ENCODE data around the gene EID1. TPM values are rescaled to one million over a fixed set of nuclear protein-coding genes. Genes with fewer than 3 reads are reported as not detected.

The EID1 gene
- total RNA-seq, 1 experiment from 2014 or later: 74.3 TPM

- no TSS peak for BruUV-seq (replicated peaks)
- no peak for DNase-seq
- Mint-ChIP-seq H3K27me3 (ENCODE audit: unreplicated experiment) (no peaks in the 10 kb centered on the region), H3K4me1 (ENCODE audit: low read depth, unreplicated experiment) (peaks cover 15% of the 10 kb centered on the region), H3K4me3 (ENCODE audit: low read depth, unreplicated experiment) (no peak overlapping the region), H3K36me3 (ENCODE audit: insufficient read depth, unreplicated experiment) (no peaks in the 10 kb centered on the region), H3K9me3 (ENCODE audit: low read depth, unreplicated experiment) (no peaks in the 10 kb centered on the region), H3K27ac (ENCODE audit: unreplicated experiment) (no peak overlapping the region)
- intact Hi-C loops (cut with micrococcal nuclease; ENCODE audit: unreplicated experiment): no loop called here
- TF ChIP-seq CTCF (IDR thresholded peaks at IDR 0.05; ENCODE audit: unreplicated experiment): no peak
- CTCF ChIA-PET: no interaction called here
Measured at GRCh38 chr15:48898446-48898845, 20.5 kb downstream of the EID1 start.

- DNase-seq: no peak
- H3K36me3 Mint-ChIP-seq (ENCODE audit: insufficient read depth, unreplicated experiment): no peaks in the 10 kb centered on the region
- CTCF ChIA-PET: no interaction called here
Measured at GRCh38 chr15:48899793-48900192, 21.9 kb downstream of the EID1 start.

GRCh38 chr15:48904758-48905157 lies 26.8 kb downstream of the EID1 start:
- intact Hi-C loops (cut with micrococcal nuclease; ENCODE audit: unreplicated experiment): no loop called here
- Mint-ChIP-seq H3K4me1 (ENCODE audit: low read depth, unreplicated experiment) (no peaks in the 10 kb centered on the region), H3K9me3 (ENCODE audit: low read depth, unreplicated experiment) (no peaks in the 10 kb centered on the region), H3K4me3 (ENCODE audit: low read depth, unreplicated experiment) (no peak overlapping the region), H3K27me3 (ENCODE audit: unreplicated experiment) (no peaks in the 10 kb centered on the region), H3K27ac (ENCODE audit: unreplicated experiment) (no peak overlapping the region), H3K36me3 (ENCODE audit: insufficient read depth, unreplicated experiment) (no peaks in the 10 kb centered on the region)
- no peak for DNase-seq
- TF ChIP-seq CTCF (IDR thresholded peaks at IDR 0.05; ENCODE audit: unreplicated experiment): no peak
- no TSS peak for BruUV-seq (replicated peaks)
- CTCF ChIA-PET: no interaction called here

More at GRCh38 chr15:48899793-48900192, 21.9 kb downstream of the EID1 start:
- BruUV-seq (replicated peaks): no TSS peak
- Mint-ChIP-seq H3K4me3 (ENCODE audit: low read depth, unreplicated experiment) (no peak overlapping the region), H3K27ac (ENCODE audit: unreplicated experiment) (no peak overlapping the region), H3K9me3 (ENCODE audit: low read depth, unreplicated experiment) (no peaks in the 10 kb centered on the region), H3K27me3 (ENCODE audit: unreplicated experiment) (no peaks in the 10 kb centered on the region), H3K4me1 (ENCODE audit: low read depth, unreplicated experiment) (peaks cover 15% of the 10 kb centered on the region)
- TF ChIP-seq CTCF (IDR thresholded peaks at IDR 0.05; ENCODE audit: unreplicated experiment): no peak
- intact Hi-C loops (cut with micrococcal nuclease; ENCODE audit: unreplicated experiment): no loop called here

- no peaks in the 10 kb centered on the region for H3K36me3 Mint-ChIP-seq (ENCODE audit: insufficient read depth, unreplicated experiment)
- intact Hi-C loops (cut with micrococcal nuclease; ENCODE audit: unreplicated experiment): no loop called here
- CTCF ChIA-PET: interaction anchor here (0.5 kb wide), 1 partner anchor 1811 kb away, joined by 6 read pairs; no protein-coding TSS in a partner anchor
- no peak overlapping the region for H3K27ac Mint-ChIP-seq (ENCODE audit: unreplicated experiment)
- H3K4me1 Mint-ChIP-seq (ENCODE audit: low read depth, unreplicated experiment): no peaks in the 10 kb centered on the region
- H3K9me3 Mint-ChIP-seq (ENCODE audit: low read depth, unreplicated experiment): no peaks in the 10 kb centered on the region
- TF ChIP-seq CTCF (IDR thresholded peaks at IDR 0.05; ENCODE audit: unreplicated experiment): no peak
- no peak for DNase-seq
- no peak overlapping the region for H3K4me3 Mint-ChIP-seq (ENCODE audit: low read depth, unreplicated experiment)
- H3K27me3 Mint-ChIP-seq (ENCODE audit: unreplicated experiment): no peaks in the 10 kb centered on the region
- no TSS peak for BruUV-seq (replicated peaks)
Measured at GRCh38 chr15:48905216-48905615, 27.3 kb downstream of the EID1 start.
